ENCODE data around the gene PAX8. TPM values are rescaled to one million over a fixed set of nuclear protein-coding genes. Genes with fewer than 3 reads are reported as not detected.

The PAX8 gene
- total and polyA plus RNA-seq, 3 experiments from 2014 or later, result 0.97 to 2.3 (median 2.3) TPM

- Mint-ChIP-seq H3K4me1 (peaks cover 35 to 54% (median 37%) of the 10 kb centered on the region in 3 donors), H3K4me3 (no peak overlapping the region), H3K27me3 (peaks cover 0 to 5% of the 10 kb centered on the region in 2 donors), H3K9me3 (no peaks in the 10 kb centered on the region), H3K36me3 (peaks cover 0 to 16% (median 0%) of the 10 kb centered on the region in 3 donors), H3K27ac (peak overlapping the region in 1 of 8 donors; percentile 28)
- Histone ChIP-seq H3K27me3 (ENCODE audit: insufficient read depth, low read length, poor library complexity, severe bottlenecking) (no peaks in the 10 kb centered on the region), H3K36me3 (ENCODE audit: insufficient read depth, low read length) (no peaks in the 10 kb centered on the region), H3K4me1 (ENCODE audit: insufficient read depth, low read length) (peaks cover 45% of the 10 kb centered on the region), H3K27ac (ENCODE audit: low read depth, low read length) (no peak overlapping the region), H3K9me3 (ENCODE audit: low read length) (no peaks in the 10 kb centered on the region), H3K4me3 (ENCODE audit: low read length) (no peak overlapping the region)
- DNase-seq, result no peak
- POLR2A ChIA-PET, result no interaction called here
- CTCF ChIA-PET, result interaction anchor here (1.6 to 2.2 kb wide), 4 partner anchors 9 to 132 kb away, joined by 4 to 9 read pairs (median 7); no protein-coding TSS in a partner anchor
Observed at GRCh38 chr2:113257516-113258264, 21.0 kb downstream of the PAX8 start.

GRCh38 chr2:113255140-113256070 is 23.3 kb downstream of the PAX8 start:
- Mint-ChIP-seq H3K27me3 (peaks cover 0 to 4% of the 10 kb centered on the region in 2 donors), H3K4me3 (peak overlapping the region in 1 of 7 donors; percentile 3), H3K36me3 (peaks cover 0 to 16% (median 0%) of the 10 kb centered on the region in 3 donors), H3K9me3 (no peaks in the 10 kb centered on the region), H3K4me1 (peaks cover 57 to 77% (median 58%) of the 10 kb centered on the region in 3 donors), H3K27ac (peak overlapping the region in 7 of 8 donors; percentile 11 to 76 (median 47))
- no peaks in the 10 kb centered on the region for H3K27me3 ChIP-seq (ENCODE audit: insufficient read depth, low read length, poor library complexity, severe bottlenecking)
- ChIA-PET CTCF (interaction anchor here (1.1 to 2.2 kb wide), 2 partner anchors 117 to 135 kb away, joined by 3 to 9 read pairs; no protein-coding TSS in a partner anchor), POLR2A (interaction anchor here (0.8 kb wide), 1 partner anchor 55 kb away, joined by 5 read pairs; no protein-coding TSS in a partner anchor)
- H3K4me1 ChIP-seq (ENCODE audit: insufficient read depth, low read length), result peaks cover 68% of the 10 kb centered on the region
- H3K9me3 ChIP-seq (ENCODE audit: low read length), result no peaks in the 10 kb centered on the region
- H3K27ac ChIP-seq (ENCODE audit: low read depth, low read length), result no peak overlapping the region
- no peaks in the 10 kb centered on the region for H3K36me3 ChIP-seq (ENCODE audit: insufficient read depth, low read length)
- H3K4me3 ChIP-seq (ENCODE audit: low read length), result no peak overlapping the region
- DNase-seq, result no peak

- ChIA-PET CTCF (interaction anchor here (3.6 kb wide), 1 partner anchor 50 kb away, joined by 14 read pairs; no protein-coding TSS in a partner anchor), POLR2A (interaction anchor here (0.8 kb wide), 1 partner anchor 18 kb away, joined by 3 read pairs; no protein-coding TSS in a partner anchor)
- peaks cover 69 to 88% (median 71%) of the 10 kb centered on the region in 3 donors for H3K4me1 Mint-ChIP-seq
- H3K4me3 Mint-ChIP-seq, result peak overlapping the region in 4 of 7 donors; percentile 33 to 80 (median 62)
- Histone ChIP-seq H3K4me3 (ENCODE audit: low read length) (no peak overlapping the region), H3K4me1 (ENCODE audit: insufficient read depth, low read length) (peaks cover 81% of the 10 kb centered on the region), H3K36me3 (ENCODE audit: insufficient read depth, low read length) (no peaks in the 10 kb centered on the region), H3K27ac (ENCODE audit: low read depth, low read length) (no peak overlapping the region), H3K9me3 (ENCODE audit: low read length) (no peaks in the 10 kb centered on the region), H3K27me3 (ENCODE audit: insufficient read depth, low read length, poor library complexity, severe bottlenecking) (no peaks in the 10 kb centered on the region)
- H3K9me3 Mint-ChIP-seq, result no peaks in the 10 kb centered on the region
- no peak for DNase-seq
- peaks cover 0 to 12% (median 0%) of the 10 kb centered on the region in 3 donors for H3K36me3 Mint-ChIP-seq
- peak overlapping the region; percentile 57 to 95 (median 86) for H3K27ac Mint-ChIP-seq
- peaks cover 0 to 4% of the 10 kb centered on the region in 2 donors for H3K27me3 Mint-ChIP-seq
Observed at GRCh38 chr2:113253453-113253852, 25.3 kb downstream of the PAX8 start.

- Mint-ChIP-seq H3K4me3 (peak overlapping the region in 4 of 7 donors; percentile 21 to 75 (median 56)), H3K4me1 (peaks cover 67 to 78% (median 71%) of the 10 kb centered on the region in 3 donors), H3K36me3 (peaks cover 0 to 10% (median 0%) of the 10 kb centered on the region in 3 donors), H3K27ac (peak overlapping the region; percentile 62 to 95 (median 90)), H3K9me3 (no peaks in the 10 kb centered on the region), H3K27me3 (peaks cover 0 to 1% of the 10 kb centered on the region in 2 donors)
- Histone ChIP-seq H3K9me3 (ENCODE audit: low read length) (no peaks in the 10 kb centered on the region), H3K36me3 (ENCODE audit: insufficient read depth, low read length) (no peaks in the 10 kb centered on the region), H3K4me3 (ENCODE audit: low read length) (peak overlapping the region; percentile 40), H3K4me1 (ENCODE audit: insufficient read depth, low read length) (peaks cover 71% of the 10 kb centered on the region), H3K27me3 (ENCODE audit: insufficient read depth, low read length, poor library complexity, severe bottlenecking) (no peaks in the 10 kb centered on the region), H3K27ac (ENCODE audit: low read depth, low read length) (no peak overlapping the region)
- ChIA-PET CTCF (interaction anchor here (1.8 to 8.5 kb wide), 5 partner anchors 16 to 138 kb away, joined by 8 to 90 read pairs (median 14); no protein-coding TSS in a partner anchor), POLR2A (no interaction called here)
- DNase-seq, result no peak
Observed at GRCh38 chr2:113252047-113252590, 26.6 kb downstream of the PAX8 start.

GRCh38 chr2:113251118-113251517 is 27.6 kb downstream of the PAX8 start:
- POLR2A ChIA-PET, result no interaction called here
- Mint-ChIP-seq H3K4me3 (peak overlapping the region in 6 of 7 donors; percentile 36 to 81 (median 68)), H3K9me3 (no peaks in the 10 kb centered on the region), H3K27ac (peak overlapping the region; percentile 62 to 95 (median 90)), H3K36me3 (peaks cover 0 to 8% (median 0%) of the 10 kb centered on the region in 3 donors), H3K4me1 (peaks cover 63 to 71% (median 70%) of the 10 kb centered on the region in 3 donors), H3K27me3 (no peaks in the 10 kb centered on the region)
- Histone ChIP-seq H3K36me3 (ENCODE audit: insufficient read depth, low read length) (no peaks in the 10 kb centered on the region), H3K27me3 (ENCODE audit: insufficient read depth, low read length, poor library complexity, severe bottlenecking) (no peaks in the 10 kb centered on the region), H3K4me1 (ENCODE audit: insufficient read depth, low read length) (peaks cover 68% of the 10 kb centered on the region), H3K9me3 (ENCODE audit: low read length) (no peaks in the 10 kb centered on the region), H3K27ac (ENCODE audit: low read depth, low read length) (no peak overlapping the region), H3K4me3 (ENCODE audit: low read length) (no peak overlapping the region)
- DNase-seq, result peak; percentile 5 to 61 (median 28)
- CTCF ChIA-PET, result interaction anchor here (1.5 to 8.5 kb wide), 6 partner anchors 15 to 139 kb away, joined by 3 to 90 read pairs (median 13); no protein-coding TSS in a partner anchor

- Mint-ChIP-seq H3K9me3 (no peaks in the 10 kb centered on the region), H3K4me3 (no peak overlapping the region), H3K4me1 (peaks cover 49 to 54% (median 52%) of the 10 kb centered on the region in 3 donors), H3K27me3 (no peaks in the 10 kb centered on the region), H3K27ac (peak overlapping the region in 7 of 8 donors; percentile 42 to 95 (median 74)), H3K36me3 (peaks cover 0 to 2% (median 0%) of the 10 kb centered on the region in 3 donors)
- DNase-seq, result peak; percentile 66 to 81 (median 67)
- POLR2A ChIA-PET, result no interaction called here
- Histone ChIP-seq H3K36me3 (ENCODE audit: insufficient read depth, low read length) (no peaks in the 10 kb centered on the region), H3K27ac (ENCODE audit: low read depth, low read length) (no peak overlapping the region), H3K27me3 (ENCODE audit: insufficient read depth, low read length, poor library complexity, severe bottlenecking) (no peaks in the 10 kb centered on the region), H3K4me1 (ENCODE audit: insufficient read depth, low read length) (peaks cover 50% of the 10 kb centered on the region), H3K4me3 (ENCODE audit: low read length) (no peak overlapping the region), H3K9me3 (ENCODE audit: low read length) (no peaks in the 10 kb centered on the region)
- CTCF ChIA-PET, result interaction anchor here (0.6 to 8.5 kb wide), 18 partner anchors 8 to 141 kb away, joined by 3 to 90 read pairs (median 6); no protein-coding TSS in a partner anchor
Observed at GRCh38 chr2:113248997-113249770, 29.5 kb downstream of the PAX8 start.

- ChIA-PET POLR2A (no interaction called here), CTCF (interaction anchor here (1.6 to 8.5 kb wide), 7 partner anchors 10 to 144 kb away, joined by 4 to 90 read pairs (median 11); no protein-coding TSS in a partner anchor)
- H3K36me3 ChIP-seq (ENCODE audit: insufficient read depth, low read length), result no peaks in the 10 kb centered on the region
- no peak overlapping the region for H3K27ac ChIP-seq (ENCODE audit: low read depth, low read length)
- no peak for DNase-seq
- Mint-ChIP-seq H3K36me3 (peaks cover 0 to 4% (median 0%) of the 10 kb centered on the region in 3 donors), H3K4me1 (peaks cover 27 to 32% (median 27%) of the 10 kb centered on the region in 3 donors), H3K27ac (no peak overlapping the region), H3K9me3 (no peaks in the 10 kb centered on the region), H3K4me3 (no peak overlapping the region), H3K27me3 (peaks cover 0 to 2% of the 10 kb centered on the region in 2 donors)
- no peaks in the 10 kb centered on the region for H3K27me3 ChIP-seq (ENCODE audit: insufficient read depth, low read length, poor library complexity, severe bottlenecking)
- H3K4me3 ChIP-seq (ENCODE audit: low read length), result no peak overlapping the region
- peaks cover 25% of the 10 kb centered on the region for H3K4me1 ChIP-seq (ENCODE audit: insufficient read depth, low read length)
- no peaks in the 10 kb centered on the region for H3K9me3 ChIP-seq (ENCODE audit: low read length)
Observed at GRCh38 chr2:113246606-113247005, 32.1 kb downstream of the PAX8 start.
